Spleen (tissue), 11 donors: ENCODE data around the gene XRRA1. TPM values are rescaled to one million over a fixed set of nuclear protein-coding genes. Genes with fewer than 3 reads are reported as not detected.

ENCODE experiments used
- DNase-seq: peaks from one replicate; pipeline ENCODE4 v3.0.0-alpha.2; 2020
- H3K27ac ChIP-seq, 8 donors: fragments of 200-600 bp; sonication (generic) in 7 of 8; 1 replicate in 4 of 8; 2 replicates in 4 of 8; pipeline versions ENCODE4 v1.5.0 to v1.8.0; 2016 to 2021; ENCODE audit warnings: inconsistent platforms in 4 of 8, mild to moderate bottlenecking in 4 of 8, moderate library complexity in 1 of 8
- H3K27me3 ChIP-seq, 7 donors: fragments of 200-600 bp; sonication (generic) in 6 of 7; replicated peaks in 1 of 7; 1 replicate in 4 of 7; 2 replicates in 3 of 7; pipeline versions ENCODE4 v1.5.0 to v1.8.0; 2016 to 2021; ENCODE audit warnings: inconsistent platforms in 3 of 7, mild to moderate bottlenecking in 1 of 7
- H3K36me3 ChIP-seq, 6 donors: fragments of 200-600 bp; sonication (generic) in 5 of 6; 1 replicate in 4 of 6; 2 replicates in 2 of 6; pipeline versions ENCODE4 v1.5.0 to v1.8.0; 2016 to 2021; ENCODE audit warnings: inconsistent platforms in 2 of 6
- H3K4me1 ChIP-seq, 6 donors: fragments of 200-600 bp; sonication (generic) in 5 of 6; 1 replicate in 3 of 6; 2 replicates in 3 of 6; pipeline versions ENCODE4 v1.5.0 to v1.8.0; 2016 to 2021; ENCODE audit warnings: inconsistent platforms in 3 of 6
- H3K4me3 ChIP-seq, 8 donors: fragments of 200-600 bp; sonication (generic) in 7 of 8; 1 replicate in 4 of 8; 2 replicates in 4 of 8; pipeline versions ENCODE4 v1.5.0 to v1.8.0; 2016 to 2021; ENCODE audit warnings: inconsistent platforms in 4 of 8, mild to moderate bottlenecking in 4 of 8, moderate library complexity in 2 of 8
- H3K9me3 ChIP-seq, 8 donors: fragments of 200-600 bp; sonication (generic) in 7 of 8; 1 replicate in 4 of 8; 2 replicates in 4 of 8; pipeline versions ENCODE4 v1.5.0 to v1.8.0; 2016 to 2021; ENCODE audit warnings: inconsistent platforms in 4 of 8
- CTCF ChIP-seq, 11 experiments: fragments of 200-600 bp in 7 of 11; fragments of 450-650 bp in 4 of 11; sonication (generic) in 4 of 11; IDR thresholded peaks in 8 of 11; conservative IDR thresholded peaks in 3 of 11; 1 replicate in 7 of 11; 2 replicates in 4 of 11; pipeline versions ENCODE4 v1.4.0 to v1.8.0; 2016 to 2021; ENCODE audit warnings: antibody characterized with exemption in 11 of 11, inconsistent platforms in 4 of 11, mild to moderate bottlenecking in 1 of 11
- POLR2A ChIP-seq, 3 donors: fragments of 450-650 bp; IDR thresholded peaks; one replicate each; pipeline ENCODE4 v1.5.1; 2017; ENCODE audit warnings: antibody characterized with exemption in 3 of 3, mild to moderate bottlenecking in 1 of 3
- POLR2AphosphoS5 ChIP-seq, 3 donors: sonication (generic); formaldehyde crosslinking; IDR thresholded peaks; one replicate each; pipeline ENCODE4 v1.5.1; 2017; ENCODE audit warnings: antibody characterized with exemption in 3 of 3
- WGBS, 5 donors: extraction: QIAGEN DNeasy Blood & Tissue Kit in 3 of 5; methylation state at CpG; one replicate each; pipeline versions ENCODE4 v1.1.5 to v1.1.7; 2013 to 2018; 5-methylcytosine and 5-hydroxymethylcytosine counted together
- intact Hi-C: fragments of 100-400 bp; cut with DNase I; formaldehyde crosslinking; loops from one replicate; pipeline ENCODE4 v1.15.0; 2023; ENCODE audit warnings: low total_unique reads
- polyA plus RNA-seq, 3 donors: library from polyadenylated mRNA; stranded (reverse); fragments of 200-250 nt; gene quantifications; one replicate each; pipeline ENCODE4 v1.2.1, GENCODE V29; 2013
- total RNA-seq, 7 donors: library from RNA; depleted of rRNA in 3 of 7; stranded (reverse); fragments of >200 nt in 3 of 7; fragmentation: NEBNext Ultra II Directional in 4 of 7; extraction: Animal tissue kit (Norgen Biotek cat#: 25700) in 4 of 7; gene quantifications; one replicate each; pipeline versions ENCODE4 v1.1.0 to v1.2.1, GENCODE V29; 2016 to 2021
- donor health status: healthy with polysubstance abuse.
- donor health status: DM: no; HTN: no; CAD: no; lungs with moderate emphysema.
- donor health status: DM: no; HTN: no; CAD: no.
- donor health status: Bipolar disorder and iron deficiency.
- donor health status: healthy.
- donor health status: DM: no; HTN: no; CAD: no.
- donor health status: DM: yes; HTN: yes; CAD: no.

XRRA1 gene
- total and polyA plus RNA-seq, 10 donors: 1.4 to 60.1 (median 17.8) TPM

DNA sequence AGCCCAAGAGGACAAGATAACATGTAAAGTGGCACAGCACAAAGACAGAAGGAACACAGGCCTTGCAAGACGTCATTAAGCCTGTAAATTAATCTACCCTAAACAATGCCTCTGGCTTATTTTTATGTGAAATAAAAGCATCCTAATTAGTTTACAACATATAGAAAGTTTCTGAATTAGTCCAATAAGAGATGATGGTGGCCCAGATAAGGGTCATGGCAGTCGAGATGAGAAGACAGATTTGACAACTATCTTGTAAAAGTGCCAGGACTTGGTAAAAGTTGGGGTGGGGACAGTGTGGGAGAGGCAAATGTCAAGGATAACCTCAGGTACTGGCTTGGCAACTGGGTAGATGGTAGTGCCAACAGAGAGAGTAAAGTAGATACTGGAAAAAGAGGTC is 13.6 kb downstream of the XRRA1 start:
- no peaks in the 10 kb centered on the region for H3K27me3 ChIP-seq
- H3K4me1 ChIP-seq: no peaks in the 10 kb centered on the region
- no peak for TF ChIP-seq POLR2A (IDR thresholded peaks at IDR 0.05)
- no peak for TF ChIP-seq POLR2AphosphoS5 (IDR thresholded peaks at IDR 0.05)
- no peak for DNase-seq
- H3K9me3 ChIP-seq: no peaks in the 10 kb centered on the region
- H3K4me3 ChIP-seq: no peak overlapping the region
- intact Hi-C loops: loop anchor here (10.0 kb wide), 1 partner anchor 310 kb away; the partner anchor contains the start of gene TPBGL
- 76 to 90% (median 84%) methylated on average over 2 of the region's 2 CpGs for WGBS, 5 donors
- no peak overlapping the region for H3K27ac ChIP-seq
- peaks cover 0 to 73% (median 39%) of the 10 kb centered on the region in 6 donors for H3K36me3 ChIP-seq

DNA sequence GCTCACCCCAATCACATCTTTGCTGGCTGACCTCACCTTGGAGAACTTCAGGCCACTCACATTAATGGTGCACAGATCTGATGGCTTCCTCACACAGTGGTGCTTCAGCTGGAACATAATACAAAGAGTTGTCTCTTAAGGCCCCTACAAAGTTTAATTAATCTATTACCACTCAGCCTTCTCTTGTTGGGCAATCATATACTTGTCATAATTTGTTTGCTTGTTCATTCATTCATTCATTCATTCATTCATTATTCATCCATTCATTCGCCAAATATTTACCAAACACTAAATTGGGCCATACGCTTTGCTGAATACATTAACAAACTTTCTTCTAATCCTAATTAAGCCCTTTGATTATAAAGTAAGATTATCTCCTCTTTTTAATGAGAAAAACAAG is 15.1 kb downstream of the XRRA1 start:
- no peak overlapping the region for H3K4me3 ChIP-seq
- peaks cover 0 to 6% (median 0%) of the 10 kb centered on the region in 6 donors for H3K4me1 ChIP-seq
- no peaks in the 10 kb centered on the region for H3K27me3 ChIP-seq
- no peak for TF ChIP-seq CTCF (IDR thresholded peaks at IDR 0.05 in 8 of 11, conservative IDR thresholded peaks at IDR 0.05 in 3 of 11)
- no peak for TF ChIP-seq POLR2A (IDR thresholded peaks at IDR 0.05)
- no peak for TF ChIP-seq POLR2AphosphoS5 (IDR thresholded peaks at IDR 0.05)
- DNase-seq: no peak
- intact Hi-C loops: loop anchor here (10.0 kb wide), 1 partner anchor 311 kb away; the partner anchor contains the start of gene TPBGL
- no peak overlapping the region for H3K27ac ChIP-seq
- peaks cover 0 to 60% (median 32%) of the 10 kb centered on the region in 6 donors for H3K36me3 ChIP-seq
- no peaks in the 10 kb centered on the region for H3K9me3 ChIP-seq
- WGBS, 5 donors: 95 to 100% (median 99%) methylated on average over 2 of the region's 2 CpGs

DNA sequence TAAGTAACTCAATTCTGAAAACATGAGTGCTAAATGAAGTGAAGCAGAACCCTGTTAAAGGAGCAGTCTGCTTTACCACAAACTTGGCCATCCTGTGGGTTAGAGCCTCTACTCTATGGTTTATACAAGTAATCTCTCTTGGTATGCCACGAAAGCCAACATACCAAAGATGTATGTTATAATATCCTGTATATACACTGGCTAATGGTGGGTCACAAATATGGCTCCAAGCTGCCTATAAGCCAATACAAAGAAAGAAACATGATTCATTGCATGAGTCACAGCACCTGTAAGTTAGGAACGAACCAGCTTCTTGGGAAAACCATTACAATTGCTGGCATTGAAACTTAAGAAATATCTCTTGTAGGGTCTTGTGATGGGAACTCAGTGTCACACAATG is 16.1 kb downstream of the XRRA1 start:
- no peak for TF ChIP-seq POLR2A (IDR thresholded peaks at IDR 0.05)
- no peak for TF ChIP-seq CTCF (IDR thresholded peaks at IDR 0.05 in 8 of 11, conservative IDR thresholded peaks at IDR 0.05 in 3 of 11)
- no peak for TF ChIP-seq POLR2AphosphoS5 (IDR thresholded peaks at IDR 0.05)
- Histone ChIP-seq H3K4me3 (no peak overlapping the region), H3K27ac (no peak overlapping the region), H3K4me1 (peaks cover 0 to 6% (median 0%) of the 10 kb centered on the region in 6 donors), H3K27me3 (no peaks in the 10 kb centered on the region), H3K9me3 (no peaks in the 10 kb centered on the region), H3K36me3 (peaks cover 0 to 62% (median 32%) of the 10 kb centered on the region in 6 donors)
- DNase-seq: no peak
- 81 to 94% (median 87%) methylated on average over 2 of the region's 2 CpGs for WGBS, 5 donors
- intact Hi-C loops: loop anchor here (10.0 kb wide), 1 partner anchor 312 kb away; the partner anchor contains the start of gene TPBGL

GRCh38 chr11:74932169-74932568 is 16.7 kb downstream of the XRRA1 start:
- H3K36me3 ChIP-seq: peaks cover 0 to 62% (median 33%) of the 10 kb centered on the region in 6 donors
- intact Hi-C loops: loop anchor here (10.0 kb wide), 1 partner anchor 313 kb away; the partner anchor contains the start of gene TPBGL
- WGBS, 5 donors: 69 to 82% (median 75%) methylated on average over 5 of the region's 5 CpGs

More at GRCh38 chr11:74932169-74932568, 16.7 kb downstream of the XRRA1 start:
- H3K9me3 ChIP-seq: no peaks in the 10 kb centered on the region
- H3K4me1 ChIP-seq: peaks cover 0 to 6% (median 0%) of the 10 kb centered on the region in 6 donors
- no peaks in the 10 kb centered on the region for H3K27me3 ChIP-seq
- no peak overlapping the region for H3K4me3 ChIP-seq
- no peak overlapping the region for H3K27ac ChIP-seq
- TF ChIP-seq CTCF (IDR thresholded peaks at IDR 0.05 in 8 of 11, conservative IDR thresholded peaks at IDR 0.05 in 3 of 11) (no peak), POLR2AphosphoS5 (IDR thresholded peaks at IDR 0.05) (no peak)
- no peak for DNase-seq
